H1 (cell line): ENCODE data around the gene PPFIBP2. TPM values are rescaled to one million over a fixed set of nuclear protein-coding genes. Genes with fewer than 3 reads are reported as not detected.

Source experiments
- CTCF ChIA-PET: fragments of 300-600 bp; sonication (Branson Sonifier 250); formaldehyde crosslinking; loops from one replicate; lab custom pipeline; 2021; ENCODE audit not compliant: partially characterized antibody; lab: Charles Lee
- POLR2A ChIA-PET: fragments of 300-600 bp; sonication (Branson Sonifier 250); formaldehyde crosslinking; loops from one replicate; lab custom pipeline; 2021; ENCODE audit warnings: inconsistent platforms; ENCODE audit not compliant: partially characterized antibody; lab: Charles Lee
- DNase-seq, 2 experiments: peaks; one replicate each; pipeline versions ENCODE4 v3.0.0 to v3.0.0-alpha.2; 2010 to 2022; ENCODE audit warnings: low spot score in 2 of 2, low read depth in 1 of 2, mixed read lengths in 1 of 2
- FAIRE-seq: peaks from 2 replicates; lab custom pipeline; 2011; peaks lifted over from hg19 to GRCh38; lab: Jason Lieb, UNC
- H2AFZ ChIP-seq: 2 replicates; pipeline ENCODE4 v1.8.1; 2012; ENCODE audit warnings: low read length, inconsistent platforms
- H2AK5ac ChIP-seq: 2 replicates; pipeline ENCODE4 v1.6.1; 2013; ENCODE audit warnings: low read depth, low read length
- H2BK120ac ChIP-seq: replicated peaks from 2 replicates; pipeline ENCODE3; 2013; ENCODE audit warnings: low read depth, low read length, inconsistent platforms
- H2BK12ac ChIP-seq: 2 replicates; pipeline ENCODE4 v1.6.1; 2013; ENCODE audit warnings: low read depth, low read length
- H2BK15ac ChIP-seq: 2 replicates; pipeline ENCODE4 v1.6.1; 2013; ENCODE audit warnings: low read length
- H2BK20ac ChIP-seq: 2 replicates; pipeline ENCODE4 v1.6.1; 2013; ENCODE audit warnings: low read length
- H2BK5ac ChIP-seq: 2 replicates; pipeline ENCODE4 v1.6.1; 2013; ENCODE audit warnings: low read depth, low read length
- H3K14ac ChIP-seq: 2 replicates; pipeline ENCODE4 v1.6.1; 2013; ENCODE audit warnings: inconsistent platforms; ENCODE audit not compliant: insufficient read length
- H3K18ac ChIP-seq: 2 replicates; pipeline ENCODE4 v1.6.1; 2013; ENCODE audit warnings: low read length; ENCODE audit errors: extremely low read depth
- H3K23ac ChIP-seq: 2 replicates; pipeline ENCODE4 v1.6.1; 2013; ENCODE audit warnings: inconsistent platforms; ENCODE audit not compliant: insufficient read length
- H3K23me2 ChIP-seq: 2 replicates; pipeline ENCODE4 v1.6.1; 2013; ENCODE audit warnings: low read depth, low read length
- H3K27ac ChIP-seq: 2 replicates; pipeline ENCODE4 v1.6.1; 2011; ENCODE audit warnings: low read depth, low read length, inconsistent platforms
- H3K27me3 ChIP-seq, 4 experiments: replicated peaks in 1 of 4; 1 replicate in 1 of 4; 2 replicates in 3 of 4; pipeline versions ENCODE4 v1.6.1 to v1.8.1; 2011 to 2013; ENCODE audit warnings: low read length in 3 of 4, mild to moderate bottlenecking in 3 of 4, inconsistent platforms in 2 of 4, mixed read lengths in 2 of 4, moderate library complexity in 1 of 4; ENCODE audit not compliant: control insufficient read depth in 3 of 4, insufficient read depth in 3 of 4; ENCODE audit errors: extremely low read depth in 1 of 4
- H3K36me3 ChIP-seq, 4 experiments: 2 replicates each; pipeline versions ENCODE4 v1.6.1 to v1.8.1; 2011 to 2013; ENCODE audit warnings: mild to moderate bottlenecking in 4 of 4, low read length in 3 of 4, moderate library complexity in 2 of 4, control low read depth in 1 of 4, inconsistent platforms in 1 of 4; ENCODE audit not compliant: insufficient read depth in 4 of 4, control insufficient read depth in 2 of 4
- H3K4ac ChIP-seq: replicated peaks from 2 replicates; pipeline ENCODE3; 2013; ENCODE audit warnings: low read length, low read depth, mixed read lengths, inconsistent platforms; ENCODE audit not compliant: insufficient read length
- H3K4me1 ChIP-seq, 4 experiments: replicated peaks in 1 of 4; 1 replicate in 1 of 4; 2 replicates in 3 of 4; pipeline versions ENCODE4 v1.6.1 to v1.8.1; 2011 to 2013; ENCODE audit warnings: low read length in 3 of 4, inconsistent platforms in 2 of 4, mixed read lengths in 1 of 4; ENCODE audit not compliant: insufficient read depth in 4 of 4, control insufficient read depth in 3 of 4
- H3K4me2 ChIP-seq, 2 experiments: 2 replicates each; pipeline versions ENCODE4 v1.6.1 to v1.8.1; 2011 to 2013; ENCODE audit warnings: low read depth in 2 of 2, low read length in 2 of 2, control low read depth in 1 of 2, inconsistent platforms in 1 of 2, mild to moderate bottlenecking in 1 of 2; ENCODE audit not compliant: insufficient read depth in 1 of 2
- H3K4me3 ChIP-seq, 4 experiments: fragments of 200-600, 300-600 bp in 1 of 4; sonication (generic), shearing (Covaris generic), sonication (Bioruptor Twin) in 1 of 4; 2 replicates each; pipeline versions ENCODE4 v1.5.1 to v1.8.1; 2011 to 2016; ENCODE audit warnings: low read length in 4 of 4, low read depth in 3 of 4, control low read depth in 2 of 4, inconsistent platforms in 2 of 4, mild to moderate bottlenecking in 2 of 4, mixed read lengths in 1 of 4, moderate library complexity in 1 of 4; ENCODE audit not compliant: insufficient read depth in 2 of 4; ENCODE audit errors: extremely low read depth in 1 of 4
- H3K56ac ChIP-seq: replicated peaks from 2 replicates; pipeline ENCODE3; 2013; ENCODE audit warnings: low read depth, mild to moderate bottlenecking, mixed read lengths, low read length, inconsistent platforms; ENCODE audit not compliant: insufficient read length
- H3K79me1 ChIP-seq: 2 replicates; pipeline ENCODE4 v1.6.1; 2013; ENCODE audit warnings: low read depth, low read length, control low read depth
- H3K79me2 ChIP-seq, 2 experiments: 2 replicates each; pipeline versions ENCODE4 v1.6.1 to v1.8.1; 2012 to 2013; ENCODE audit warnings: low read length in 2 of 2, mild to moderate bottlenecking in 2 of 2, inconsistent platforms in 1 of 2; ENCODE audit not compliant: insufficient read depth in 2 of 2, control insufficient read depth in 1 of 2
- H3K9ac ChIP-seq, 4 experiments: replicated peaks in 1 of 4; 1 replicate in 1 of 4; 2 replicates in 3 of 4; pipeline versions ENCODE4 v1.6.1 to v1.8.1; 2011 to 2013; ENCODE audit warnings: low read depth in 3 of 4, low read length in 3 of 4, control low read depth in 2 of 4, mild to moderate bottlenecking in 2 of 4, moderate library complexity in 2 of 4, inconsistent platforms in 1 of 4; ENCODE audit errors: extremely low read depth in 1 of 4
- H3K9me3 ChIP-seq, 2 experiments: 2 replicates each; pipeline versions ENCODE4 v1.6.1 to v1.8.1; 2012 to 2013; ENCODE audit warnings: mild to moderate bottlenecking in 2 of 2, moderate library complexity in 2 of 2, control low read depth in 1 of 2, inconsistent platforms in 1 of 2, low read depth in 1 of 2, low read length in 1 of 2, mixed read lengths in 1 of 2; ENCODE audit not compliant: insufficient read depth in 2 of 2
- H4K20me1 ChIP-seq, 2 experiments: replicated peaks in 1 of 2; 2 replicates each; pipeline versions ENCODE3 to v1.8.1; 2011 to 2013; ENCODE audit warnings: inconsistent platforms in 2 of 2, low read length in 2 of 2, mild to moderate bottlenecking in 1 of 2; ENCODE audit not compliant: insufficient read depth in 2 of 2, control insufficient read depth in 1 of 2
- H4K5ac ChIP-seq: 2 replicates; pipeline ENCODE4 v1.6.1; 2013; ENCODE audit warnings: low read length, low read depth, mixed read lengths, inconsistent platforms; ENCODE audit not compliant: insufficient read length
- H4K8ac ChIP-seq: 2 replicates; pipeline ENCODE4 v1.8.0; 2013; ENCODE audit warnings: mild to moderate bottlenecking, moderate library complexity, low read length, inconsistent platforms; ENCODE audit not compliant: insufficient read depth; ENCODE audit errors: extremely low read depth
- H4K91ac ChIP-seq: replicated peaks from 2 replicates; pipeline ENCODE3; 2013; ENCODE audit warnings: low read length, mixed read lengths, inconsistent platforms; ENCODE audit not compliant: insufficient read length
- ASH2L ChIP-seq: fragments of 200-600, 300-600 bp; sonication (generic); IDR thresholded peaks from one replicate; pipeline ENCODE4 v1.7.1; 2017; ENCODE audit warnings: low read length
- ATF2 ChIP-seq: IDR thresholded peaks from 2 replicates; pipeline ENCODE4 v1.6.1; 2012; ENCODE audit warnings: low read length, inconsistent platforms
- BRCA1 ChIP-seq: IDR thresholded peaks from 2 replicates; pipeline ENCODE4 v1.6.1; 2012; ENCODE audit warnings: low read depth, low read length, improper control_type of control experiment
- CEBPB ChIP-seq: IDR thresholded peaks from 2 replicates; pipeline ENCODE4 v1.6.1; 2012; ENCODE audit warnings: low read depth, low read length
- CHD1 ChIP-seq: IDR thresholded peaks from 2 replicates; pipeline ENCODE4 v1.6.1; 2012; ENCODE audit warnings: low read depth, low read length, improper control_type of control experiment
- CREB1 ChIP-seq: IDR thresholded peaks from 2 replicates; pipeline ENCODE4 v1.6.1; 2012; ENCODE audit warnings: inconsistent platforms
- HDAC2 ChIP-seq, 2 experiments: fragments of 300-600 bp in 1 of 2; sonication (generic) in 1 of 2; IDR thresholded peaks; 2 replicates each; pipeline ENCODE4 v1.6.1; 2011 to 2012; ENCODE audit warnings: low read depth in 2 of 2, low read length in 2 of 2, mild to moderate bottlenecking in 2 of 2, moderate library complexity in 2 of 2, borderline replicate concordance in 1 of 2, inconsistent platforms in 1 of 2
- KDM5A ChIP-seq: fragments of 200-600 bp; IDR thresholded peaks from 2 replicates; pipeline ENCODE4 v1.7.1; 2012; ENCODE audit warnings: mild to moderate bottlenecking, low read length, inconsistent platforms, mixed read lengths
- RNF2 ChIP-seq: fragments of 200-900, 300-1000 bp; sonication (generic); IDR thresholded peaks from 2 replicates; pipeline ENCODE4 v1.7.1; 2016; ENCODE audit warnings: borderline replicate concordance, low read depth, mild to moderate bottlenecking, antibody characterized with exemption, low read length; ENCODE audit not compliant: poor library complexity, severe bottlenecking; ENCODE audit errors: missing control alignments
- RXRA ChIP-seq: IDR thresholded peaks from 2 replicates; pipeline ENCODE4 v1.6.1; 2011; ENCODE audit warnings: low read depth, mild to moderate bottlenecking, low read length, moderate library complexity; ENCODE audit not compliant: insufficient read depth
- SIN3A ChIP-seq, 2 experiments: IDR thresholded peaks in 1 of 2; conservative IDR thresholded peaks in 1 of 2; 2 replicates each; pipeline ENCODE4 v1.6.1; 2011 to 2012; ENCODE audit warnings: low read length in 2 of 2, improper control_type of control experiment in 1 of 2, low read depth in 1 of 2, mild to moderate bottlenecking in 1 of 2
- SP2 ChIP-seq: IDR thresholded peaks from 2 replicates; pipeline ENCODE4 v1.6.1; 2012; ENCODE audit warnings: mild to moderate bottlenecking, low read length, inconsistent platforms
- SP4 ChIP-seq: IDR thresholded peaks from 2 replicates; pipeline ENCODE4 v1.6.1; 2012; ENCODE audit warnings: low read length, inconsistent platforms
- WGBS, 2 experiments: shearing (Covaris generic) in 1 of 2; methylation state at CpG; one replicate each; pipeline versions ENCODE4 v1.1.6 to v1.1.7; 2013 to 2015; ENCODE audit warnings: low lambda C conversion rate in 2 of 2, mixed read lengths in 2 of 2, inconsistent platforms in 1 of 2, low coverage in 1 of 2, missing lambda C conversion rate in 1 of 2; ENCODE audit not compliant: insufficient replicate concordance in 2 of 2, insufficient coverage in 1 of 2, insufficient read length in 1 of 2; ENCODE audit errors: extremely low coverage in 1 of 2, missing lambda C conversion rate in 1 of 2; 5-methylcytosine and 5-hydroxymethylcytosine counted together
- polyA plus RNA-seq, 7 experiments: library from polyadenylated mRNA; depleted of rRNA in 3 of 7; stranded (reverse) in 5 of 7; unstranded in 2 of 7; fragments of >200 nt in 5 of 7; fragments of 200-250 nt in 2 of 7; gene quantifications; 1 replicate in 5 of 7; 2 replicates in 1 of 7; 4 replicates in 1 of 7; pipeline versions ENCODE4 v1.2.1 to v1.2.3, GENCODE V29; 2011 to 2013; ENCODE audit warnings: missing spikeins in 2 of 7, mixed read lengths in 2 of 7
- total RNA-seq: library from RNA; stranded (reverse); fragmentation: NEBNext Ultra II Directional; extraction: Animal tissue kit (Norgen Biotek cat#: 25700); gene quantifications from 2 replicates; pipeline ENCODE4 v1.2.1, GENCODE V29; 2021

PPFIBP2 gene
- total and polyA plus RNA-seq, 2 of the 8 experiments (the other 6 are each of a cell fraction or from before 2014, with no cell fraction given) = 5.5 to 9.8 TPM

DNA sequence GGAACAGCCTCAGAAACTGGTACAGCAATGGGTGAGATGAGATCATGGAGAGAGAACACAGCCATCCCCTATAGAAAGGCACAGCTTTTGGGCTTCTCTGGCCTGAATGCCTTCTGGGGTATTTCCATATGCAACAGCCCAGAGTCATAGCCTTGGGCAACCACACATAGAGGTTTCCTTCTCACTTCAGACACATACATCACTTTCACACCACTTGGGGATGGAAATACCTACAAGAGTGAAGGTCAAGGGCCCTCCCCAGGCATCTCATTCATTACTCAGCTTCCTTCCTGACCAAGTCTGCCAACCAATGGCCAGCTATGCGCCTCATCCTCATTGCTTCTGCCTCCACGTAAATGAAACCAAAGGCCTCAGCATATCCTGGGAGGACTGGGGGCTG is 46.1 kb upstream of the PPFIBP2 start:
- Histone ChIP-seq H3K27ac (no peak overlapping the region), H2BK20ac (no peak overlapping the region), H2BK120ac (no peak overlapping the region), H3K9ac (no peak overlapping the region), H3K14ac (no peak overlapping the region), H3K23me2 (no peaks in the 10 kb centered on the region), H3K36me3 (no peaks in the 10 kb centered on the region), H3K79me2 (no peaks in the 10 kb centered on the region), H3K4me3 (no peak overlapping the region), H2BK5ac (no peak overlapping the region), H3K4ac (no peak overlapping the region), H3K23ac (no peak overlapping the region), H2BK15ac (no peak overlapping the region), H3K18ac (no peak overlapping the region), H4K8ac (no peak overlapping the region), H3K4me2 (no peak overlapping the region), H2AFZ (no peak overlapping the region), H3K9me3 (no peaks in the 10 kb centered on the region), H2BK12ac (no peak overlapping the region), H3K4me1 (no peaks in the 10 kb centered on the region), H3K79me1 (no peaks in the 10 kb centered on the region), H4K20me1 (no peaks in the 10 kb centered on the region), H3K56ac (no peak overlapping the region), H3K27me3 (no peaks in the 10 kb centered on the region), H4K91ac (no peak overlapping the region), H4K5ac (no peak overlapping the region), H2AK5ac (no peak overlapping the region)
- DNase-seq (no peak), FAIRE-seq (no peak)
- POLR2A ChIA-PET = no interaction called here
- CTCF ChIA-PET = interaction anchor here (1.0 to 2.2 kb wide), 2 partner anchors 18 to 197 kb away, joined by 3 to 9 read pairs; partner anchors contain the start of gene OLFML1
- 100% methylated on average over 2 of the region's 2 CpGs; no CpG with 5 or more reads in 1 of the 2 experiments for WGBS, 2 experiments
- TF ChIP-seq RNF2 (no peak), KDM5A (no peak), RXRA (no peak), SP2 (no peak), ATF2 (no peak), ASH2L (no peak), SP4 (no peak), BRCA1 (no peak), HDAC2 (IDR thresholded peaks at IDR 0.05; ENCODE audit: borderline replicate concordance in 1 of 2, low read depth in 2 of 2, low read length in 2 of 2) (no peak), CHD1 (no peak), CEBPB (no peak), SIN3A (conservative IDR thresholded peaks at IDR 0.05 in 1 of 2, IDR thresholded peaks at IDR 0.05 in 1 of 2; ENCODE audit: low read depth in 1 of 2, low read length in 2 of 2) (no peak), CREB1 (no peak)
